ENCODE results near the gene MLEC.
A peak's percentile ranks its signal among the peaks of the same experiment; 100 is the strongest.

GRCh38 chr12:120649442-120650232 lies 37.3 kb upstream of the MLEC start:
- TF ChIP-seq, protein P1, sequence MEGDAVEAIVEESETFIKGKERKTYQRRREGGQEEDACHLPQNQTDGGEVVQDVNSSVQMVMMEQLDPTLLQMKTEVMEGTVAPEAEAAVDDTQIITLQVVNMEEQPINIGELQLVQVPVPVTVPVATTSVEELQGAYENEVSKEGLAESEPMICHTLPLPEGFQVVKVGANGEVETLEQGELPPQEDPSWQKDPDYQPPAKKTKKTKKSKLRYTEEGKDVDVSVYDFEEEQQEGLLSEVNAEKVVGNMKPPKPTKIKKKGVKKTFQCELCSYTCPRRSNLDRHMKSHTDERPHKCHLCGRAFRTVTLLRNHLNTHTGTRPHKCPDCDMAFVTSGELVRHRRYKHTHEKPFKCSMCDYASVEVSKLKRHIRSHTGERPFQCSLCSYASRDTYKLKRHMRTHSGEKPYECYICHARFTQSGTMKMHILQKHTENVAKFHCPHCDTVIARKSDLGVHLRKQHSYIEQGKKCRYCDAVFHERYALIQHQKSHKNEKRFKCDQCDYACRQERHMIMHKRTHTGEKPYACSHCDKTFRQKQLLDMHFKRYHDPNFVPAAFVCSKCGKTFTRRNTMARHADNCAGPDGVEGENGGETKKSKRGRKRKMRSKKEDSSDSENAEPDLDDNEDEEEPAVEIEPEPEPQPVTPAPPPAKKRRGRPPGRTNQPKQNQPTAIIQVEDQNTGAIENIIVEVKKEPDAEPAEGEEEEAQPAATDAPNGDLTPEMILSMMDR (IDR thresholded peaks at IDR 0.05) = peak in 1 of 3 experiments; percentile 39
- TF ChIP-seq POLR2A (IDR thresholded peaks at IDR 0.05) = no peak
